Islet of Langerhans (tissue), 1 donor: ENCODE data around the gene MMP13.
A peak's percentile ranks its signal among the peaks of the same experiment; 100 is the strongest.
"Not testable (repeated sequence)": the region's sequence is repeated elsewhere in the genome, so short reads cannot be mapped to it uniquely, and the experiment has no call there.

Experiments used
- FAIRE-seq: peaks from one replicate; lab custom pipeline; 2011; peaks lifted over from hg19 to GRCh38; lab: Jason Lieb, UNC

Gene MMP13

DNA sequence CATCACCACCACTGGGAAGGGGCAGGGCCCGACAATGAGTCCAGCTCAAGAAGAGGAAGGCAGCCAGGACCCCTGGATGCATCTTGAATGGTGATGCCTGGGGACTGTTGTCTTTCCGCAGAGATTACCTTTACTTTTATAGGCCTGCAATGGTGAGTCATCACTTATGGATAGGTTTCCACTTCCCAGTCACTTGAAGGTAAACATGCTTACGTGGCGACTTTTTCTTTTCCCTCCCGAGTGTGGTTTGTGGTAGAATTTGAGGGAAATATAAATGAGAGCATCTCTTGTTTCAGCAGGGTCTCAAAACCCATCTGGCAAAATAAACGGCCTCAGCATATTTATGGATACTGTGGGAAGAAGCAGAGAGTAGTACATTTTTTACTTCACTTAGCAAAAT, at the start of gene MMP13:
MMP13 (minus strand) TSS at position 109 of the 400 bp plus-strand sequence; CDS start at position 82, 27 bp downstream.
- FAIRE-seq = no peak

DNA sequence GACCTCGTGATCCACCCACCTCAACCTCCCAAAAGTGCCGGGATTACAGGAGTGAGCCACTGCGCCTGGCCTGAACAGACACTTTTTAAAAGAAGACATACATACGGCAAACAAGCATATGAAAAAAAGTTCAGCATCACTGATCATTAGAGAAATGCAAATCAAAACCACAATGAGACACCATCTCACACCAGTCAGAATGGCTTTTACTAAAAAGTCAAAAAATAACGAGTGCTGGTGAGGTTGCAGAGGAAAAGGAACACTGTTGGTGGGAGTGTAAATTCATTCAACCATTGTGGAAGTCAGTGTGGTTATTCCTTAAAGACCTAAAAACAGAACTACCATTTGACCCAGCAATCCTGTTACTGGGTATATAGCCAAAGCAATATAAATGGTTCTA, 48.7 kb upstream of the MMP13 start:
- FAIRE-seq = not testable (repeated sequence)

DNA sequence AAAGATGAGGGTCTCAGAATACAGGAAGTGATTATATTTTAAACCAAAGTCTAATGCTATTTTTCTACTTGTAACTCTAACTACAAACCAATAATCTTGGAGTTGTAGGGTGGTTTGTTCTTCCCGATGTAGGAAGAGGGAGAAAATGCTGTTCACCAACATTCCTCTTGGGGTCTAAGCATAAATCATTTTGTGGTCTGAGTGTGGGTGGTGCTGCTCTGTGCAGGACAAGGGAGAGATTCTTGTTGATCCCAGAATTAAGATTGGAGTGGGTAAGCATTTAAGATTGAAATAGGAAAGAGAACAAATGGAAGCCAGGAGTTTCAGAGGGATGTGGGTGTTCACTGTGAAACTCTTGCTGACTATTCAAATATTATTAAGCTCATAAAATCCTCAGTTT, 38.6 kb upstream of the MMP13 start:
- no peak for FAIRE-seq

DNA sequence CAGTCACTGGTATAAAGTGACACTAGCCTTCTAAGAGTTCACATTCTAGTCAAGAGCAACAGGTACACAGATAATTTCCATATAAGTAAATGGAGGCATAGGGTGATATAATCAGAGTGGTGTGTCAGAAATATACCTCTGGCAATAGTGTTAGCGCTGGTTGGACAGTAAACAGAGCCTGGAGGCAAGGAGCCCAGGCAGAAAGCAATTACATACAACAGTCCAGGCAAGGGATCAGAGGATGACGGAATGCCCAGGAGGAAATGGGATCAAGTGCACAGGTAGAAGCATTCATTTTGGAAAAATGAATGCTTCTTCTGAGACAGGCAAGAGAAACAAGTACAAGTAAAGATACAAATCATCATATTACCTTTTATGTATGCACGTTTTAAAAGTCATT, 36.2 kb upstream of the MMP13 start:
- FAIRE-seq = no peak

DNA sequence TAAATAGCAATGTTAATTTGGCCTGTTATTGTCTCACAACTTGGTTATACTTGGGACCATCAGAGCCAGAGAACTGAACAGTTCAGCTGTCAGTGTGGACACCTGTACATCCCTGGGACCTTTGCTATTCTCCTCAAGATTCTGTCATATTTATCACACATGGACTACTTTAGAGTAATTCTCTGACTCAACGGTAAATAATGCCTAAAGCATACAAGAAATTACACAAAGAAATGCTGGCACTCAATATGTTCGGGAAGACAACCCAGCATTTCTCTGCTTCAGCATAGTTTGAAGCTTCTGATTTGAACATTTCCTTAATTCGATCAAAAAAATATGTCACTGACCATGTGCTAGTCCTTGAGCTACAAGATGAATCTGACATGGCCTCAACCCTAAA, 34.6 kb upstream of the MMP13 start:
- FAIRE-seq = no peak

DNA sequence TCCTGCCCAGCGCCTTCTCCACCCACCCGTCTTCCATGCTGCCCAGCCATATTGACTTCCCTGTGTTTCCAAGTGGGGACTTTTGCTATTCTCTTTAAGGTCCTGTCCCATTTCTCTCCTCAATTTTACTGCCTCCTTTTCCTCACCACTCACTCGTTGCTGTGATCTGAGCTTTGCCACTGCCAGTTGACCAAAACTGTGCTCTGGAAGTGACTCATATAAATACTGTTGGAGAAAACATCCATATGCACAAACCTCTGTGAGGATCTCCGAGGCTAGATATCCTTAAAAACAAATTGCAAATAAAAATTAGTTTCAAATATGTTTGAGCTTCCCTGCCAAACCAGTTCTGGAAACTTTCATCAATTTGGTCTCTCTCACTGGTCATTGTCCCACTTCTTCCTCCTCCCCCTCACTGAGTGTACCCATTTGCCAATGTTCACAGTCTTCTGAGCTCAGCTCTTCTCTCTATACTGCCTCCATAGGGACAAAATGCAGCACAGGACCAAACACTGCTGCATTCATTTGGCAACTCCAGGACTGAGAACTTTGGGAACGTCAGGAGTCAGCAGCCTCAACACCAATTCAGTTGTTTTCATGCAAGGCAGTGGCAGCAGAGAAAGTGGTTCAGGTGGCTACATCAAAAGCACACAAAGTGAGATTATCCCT, 34.0 kb upstream of the MMP13 start:
- no peak for FAIRE-seq

DNA sequence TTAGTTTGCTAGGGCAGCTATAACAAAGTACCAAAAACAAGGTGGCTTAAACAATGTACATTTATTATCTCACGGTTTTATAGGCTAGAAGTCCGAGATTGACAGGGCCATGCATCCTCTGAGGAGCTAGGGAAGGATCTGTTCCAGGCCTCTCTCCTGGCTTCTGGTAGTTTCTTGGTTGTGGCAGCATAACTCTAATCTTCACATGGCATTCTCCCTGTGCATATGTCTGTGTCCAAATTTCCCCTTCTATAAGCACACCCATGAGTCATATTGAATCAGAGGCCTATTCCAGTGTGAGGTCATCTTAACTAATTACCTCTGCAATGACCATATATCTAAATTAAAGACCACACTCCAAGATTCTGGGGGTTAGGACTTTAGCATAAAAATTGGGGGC, 31.3 kb upstream of the MMP13 start:
- FAIRE-seq = no peak

DNA sequence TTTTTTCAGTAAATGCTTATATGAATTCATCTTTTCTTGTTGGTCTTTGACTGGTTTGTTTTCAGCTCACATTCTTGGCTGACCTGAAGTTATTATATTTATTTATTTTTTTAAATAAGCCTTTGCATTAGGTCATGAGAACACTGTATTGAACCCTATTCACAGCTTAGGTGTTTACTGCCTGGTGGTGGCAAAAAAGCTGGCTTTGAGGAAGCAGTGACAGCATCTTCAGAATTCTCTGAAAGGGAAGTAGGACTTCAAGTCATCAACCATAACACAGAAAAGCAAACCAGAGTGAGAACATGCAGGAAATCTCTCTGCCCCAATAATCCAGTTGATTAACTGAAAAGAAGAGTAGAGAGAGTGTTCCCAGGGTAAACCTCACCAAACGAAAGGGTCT, 30.3 kb upstream of the MMP13 start:
- no peak for FAIRE-seq

DNA sequence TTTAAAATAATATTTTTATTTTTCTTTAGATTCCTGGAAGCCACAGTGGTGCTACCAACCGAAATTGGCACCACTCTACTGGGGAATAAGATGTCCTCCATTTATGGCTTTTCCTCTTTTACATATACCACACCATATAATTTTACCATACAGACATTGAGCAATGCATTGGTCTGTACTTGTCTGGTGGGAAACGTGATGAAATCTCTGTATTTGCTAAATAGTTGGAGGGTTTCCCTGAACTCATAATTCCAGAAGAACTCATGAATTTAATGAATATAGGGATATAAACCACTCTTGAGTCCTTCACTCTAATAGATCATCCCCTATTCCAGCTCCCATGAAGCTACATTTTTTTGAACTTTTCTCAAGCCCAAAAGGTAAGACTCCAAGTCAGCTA, 28.0 kb upstream of the MMP13 start:
- FAIRE-seq = no peak

DNA sequence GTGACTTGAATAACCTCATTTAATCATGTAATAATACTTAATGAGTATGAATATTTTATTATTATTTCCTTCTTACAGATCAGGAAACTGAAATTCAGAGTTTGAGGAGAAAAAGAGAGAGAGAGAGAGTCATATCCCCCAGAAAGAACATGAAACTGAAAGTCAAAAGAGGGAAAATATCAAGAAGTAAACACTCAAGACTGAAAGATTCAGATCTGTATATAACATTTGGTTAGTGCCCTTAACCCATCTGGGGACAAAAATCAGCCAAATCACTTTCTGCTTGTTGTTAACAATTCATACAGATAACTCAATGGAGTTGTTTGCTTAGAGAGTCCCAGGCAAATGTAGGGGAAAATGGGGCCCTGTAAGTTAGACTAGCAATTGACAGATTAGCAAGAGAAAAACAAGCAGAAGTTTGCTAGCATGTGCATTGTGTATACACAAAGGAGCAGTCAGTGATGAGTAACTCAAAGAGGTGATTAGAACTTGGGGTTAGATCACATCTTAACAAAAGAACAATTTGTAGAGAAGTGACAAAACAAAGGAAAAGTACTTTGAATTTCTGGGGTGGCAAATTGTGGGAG, 25.9 kb upstream of the MMP13 start:
- no peak for FAIRE-seq

DNA sequence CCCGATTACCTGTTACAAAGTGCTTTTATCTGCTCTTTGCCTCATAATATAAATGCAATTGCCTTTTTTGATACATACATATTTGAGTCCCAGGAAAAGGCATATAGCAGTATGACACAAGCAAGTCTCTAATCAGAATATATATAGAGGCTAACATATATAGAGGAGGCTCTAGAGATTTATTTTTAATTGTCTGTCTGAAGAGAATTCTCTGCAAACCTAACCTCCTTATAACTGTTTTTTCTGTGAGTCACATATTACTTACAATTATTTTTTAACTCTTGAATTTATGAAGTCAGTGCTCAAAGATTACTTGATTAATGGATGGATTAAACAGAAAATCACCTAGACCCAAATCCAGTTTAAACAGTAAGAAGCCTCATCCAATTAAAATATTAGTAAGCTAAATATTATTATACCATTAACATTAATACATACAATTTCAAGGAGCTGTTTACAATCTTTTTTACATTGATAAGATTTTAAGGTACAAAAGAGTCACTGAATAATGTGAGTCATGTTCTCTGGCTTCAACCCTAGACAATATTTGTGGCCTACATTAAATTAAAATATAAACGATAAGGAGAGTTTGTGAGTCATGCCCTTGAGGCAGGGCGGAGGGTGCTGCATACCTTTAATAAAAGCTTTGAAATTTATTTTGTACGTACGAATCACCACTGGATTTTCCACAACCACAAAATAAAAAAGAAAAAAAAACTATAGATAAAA, 19.2 kb upstream of the MMP13 start:
- FAIRE-seq = no peak

DNA sequence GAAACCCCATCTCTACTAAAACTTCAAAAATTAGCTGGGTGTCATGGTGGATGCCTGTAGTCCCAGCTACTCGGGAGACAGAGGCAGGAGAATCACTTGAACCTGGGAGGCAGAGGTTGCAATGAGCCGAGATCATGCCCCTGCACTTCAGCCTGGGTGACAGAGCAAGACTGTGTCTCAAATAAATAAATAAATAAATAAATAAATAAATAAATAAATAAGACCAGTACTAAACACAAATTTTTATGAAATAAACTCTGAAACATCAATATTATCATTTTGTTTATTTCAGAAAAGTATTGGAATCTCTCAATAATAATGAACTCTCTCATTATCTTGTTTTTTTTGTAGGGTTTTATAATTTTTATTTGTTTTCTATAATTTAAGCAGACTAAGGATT, 18.2 kb upstream of the MMP13 start:
- FAIRE-seq = not testable (repeated sequence)

DNA sequence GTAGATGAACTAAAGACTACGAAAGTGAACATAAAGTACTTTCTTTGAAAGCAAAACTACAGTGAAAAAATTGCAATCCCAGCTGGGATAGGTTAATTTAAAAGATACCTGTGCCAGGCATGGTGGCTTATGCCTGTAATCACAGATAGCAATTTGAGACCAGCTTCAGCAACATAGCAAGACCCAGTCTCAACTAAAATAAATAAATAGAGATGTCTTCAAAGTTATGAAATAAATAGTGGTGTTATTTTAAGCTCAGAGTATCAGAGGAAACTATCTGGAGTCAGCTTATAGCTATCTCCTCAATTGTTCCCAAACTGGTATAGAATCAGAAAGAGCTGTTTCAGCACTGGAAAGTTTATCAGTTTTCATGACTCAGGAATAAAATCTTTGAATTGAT, 17.3 kb upstream of the MMP13 start:
- FAIRE-seq = no peak

DNA sequence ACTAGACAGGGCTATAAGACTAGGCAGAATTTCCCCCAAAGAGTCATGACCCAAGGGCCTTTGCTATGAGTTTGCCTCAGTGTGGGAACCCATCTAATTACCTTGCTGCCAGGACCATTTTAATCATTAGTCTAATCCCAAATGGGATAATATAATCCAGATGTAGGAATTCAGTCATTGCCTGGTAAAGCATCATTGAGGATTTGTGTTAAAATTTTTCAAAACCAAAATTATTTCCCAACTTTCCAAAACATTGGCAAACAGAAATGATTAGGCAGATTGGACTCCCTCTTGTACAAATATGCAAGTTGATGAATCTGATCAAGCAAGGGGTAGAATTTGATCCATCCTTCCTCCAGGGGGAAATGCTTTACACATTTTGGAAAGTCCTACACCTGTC, 16.2 kb upstream of the MMP13 start:
- FAIRE-seq = no peak

DNA sequence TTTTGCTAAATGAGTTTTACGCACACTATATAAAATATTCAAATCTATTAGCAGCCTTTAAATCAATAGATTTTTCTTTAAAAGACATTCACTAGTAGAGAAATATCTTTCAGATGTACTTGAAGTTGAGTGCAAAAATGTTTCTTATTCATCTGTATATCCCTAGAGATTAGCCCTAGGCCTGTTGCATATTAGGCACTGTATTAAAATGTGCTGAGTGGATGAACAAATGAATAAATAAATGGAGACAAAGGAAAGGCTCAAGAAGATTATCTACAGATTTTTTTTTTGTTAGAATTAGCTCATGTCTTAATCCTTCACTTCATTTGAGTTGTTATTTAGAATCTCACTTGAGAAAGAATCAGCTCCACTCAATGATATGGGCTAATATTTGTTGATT, 12.0 kb upstream of the MMP13 start:
- FAIRE-seq = no peak

DNA sequence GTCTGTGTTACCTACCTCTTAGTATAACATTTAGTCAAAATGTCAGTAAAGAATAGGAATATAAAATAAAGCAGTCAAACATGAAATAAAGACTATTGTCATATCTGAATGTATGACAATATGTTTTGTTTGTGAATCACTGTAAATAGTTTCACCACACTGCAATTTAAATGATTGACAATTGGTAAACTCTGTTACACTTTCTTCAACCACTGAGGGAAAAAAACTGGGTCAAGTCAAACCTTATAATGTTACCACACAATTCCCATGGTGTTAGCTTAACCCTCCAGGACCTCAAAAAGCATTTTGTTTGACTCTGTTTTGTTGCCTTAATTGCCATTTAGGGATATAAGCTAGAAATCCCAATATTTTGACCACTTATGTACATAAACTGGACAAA, 10.5 kb upstream of the MMP13 start:
- FAIRE-seq = no peak

DNA sequence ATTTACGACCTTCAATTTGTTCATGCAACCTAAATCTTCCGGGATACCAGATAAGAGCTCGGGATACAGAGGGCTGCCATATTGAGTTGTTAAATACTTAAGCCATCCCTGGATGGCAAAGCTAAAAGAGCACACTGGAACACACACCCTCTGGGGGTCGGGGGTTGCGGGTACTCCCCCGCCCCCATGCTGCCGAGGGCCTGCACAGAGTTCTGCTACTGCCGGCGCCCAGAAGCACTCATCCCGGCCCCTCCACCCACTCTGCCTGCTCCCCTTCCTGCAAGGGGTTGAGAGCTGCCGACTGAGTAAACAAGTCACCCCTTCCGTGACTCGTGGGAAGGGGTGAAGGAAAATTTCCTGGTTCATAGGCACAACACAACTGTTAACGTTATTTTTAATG, 9.3 kb upstream of the MMP13 start:
- FAIRE-seq = no peak

DNA sequence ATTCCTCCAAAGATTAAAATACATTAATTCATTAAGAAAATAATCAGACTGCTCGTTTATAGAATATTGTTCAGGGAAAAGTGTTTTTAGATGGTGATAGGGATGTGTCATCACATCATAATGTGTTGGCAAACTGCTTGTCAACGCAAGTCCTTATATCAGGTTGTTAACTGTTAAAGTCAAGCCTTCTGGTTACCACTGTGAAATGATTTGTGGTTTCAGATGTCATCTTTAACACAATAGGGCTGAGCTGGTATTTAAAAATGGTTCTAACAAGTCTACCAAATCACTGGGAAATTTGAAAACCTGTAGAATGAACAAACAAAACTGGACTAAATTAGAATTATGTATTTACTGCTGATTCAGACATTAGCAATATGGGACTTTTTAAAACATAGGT, 2.4 kb upstream of the MMP13 start:
- FAIRE-seq = no peak

DNA sequence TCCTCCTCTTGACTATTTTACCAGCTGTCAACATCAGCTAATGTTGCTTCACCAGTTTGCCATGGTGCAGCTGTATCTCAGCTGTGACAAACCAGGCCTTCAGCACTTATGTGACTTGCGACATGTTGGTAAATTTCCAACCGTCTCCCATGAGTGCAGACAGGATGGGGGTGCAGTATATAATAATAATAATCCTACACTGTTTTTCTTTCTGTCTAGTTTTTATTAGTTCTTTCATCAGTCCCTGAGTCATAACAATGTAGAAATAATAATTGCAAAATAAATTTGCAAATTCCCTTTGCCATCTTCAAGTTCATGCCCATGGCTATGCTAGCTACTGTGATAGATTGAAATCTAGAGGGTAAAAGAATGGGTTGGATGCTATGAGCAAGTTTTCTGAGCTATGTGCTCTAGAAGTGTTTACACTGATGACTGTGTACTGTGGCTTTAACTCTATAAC, 4.9 kb downstream of the MMP13 start:
- no peak for FAIRE-seq

DNA sequence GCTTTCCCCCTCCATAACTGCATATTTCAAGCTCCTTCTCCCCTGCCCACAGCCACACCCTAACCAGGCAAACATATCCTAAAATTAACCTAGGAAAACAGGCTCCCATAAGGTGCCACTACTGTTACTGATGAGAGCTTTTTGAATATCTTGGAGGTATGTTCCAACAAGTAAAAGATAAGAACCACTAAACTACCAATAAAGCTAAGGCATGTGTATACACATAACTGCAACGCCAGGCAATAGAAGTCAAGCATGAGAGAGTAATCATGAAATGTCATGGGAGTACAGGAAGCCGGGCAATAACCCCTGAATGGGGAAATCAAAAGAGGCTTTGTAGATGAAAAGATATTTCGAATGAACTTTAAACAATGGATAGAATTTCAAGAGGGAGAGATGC, 9.3 kb downstream of the MMP13 start:
- FAIRE-seq = no peak

DNA sequence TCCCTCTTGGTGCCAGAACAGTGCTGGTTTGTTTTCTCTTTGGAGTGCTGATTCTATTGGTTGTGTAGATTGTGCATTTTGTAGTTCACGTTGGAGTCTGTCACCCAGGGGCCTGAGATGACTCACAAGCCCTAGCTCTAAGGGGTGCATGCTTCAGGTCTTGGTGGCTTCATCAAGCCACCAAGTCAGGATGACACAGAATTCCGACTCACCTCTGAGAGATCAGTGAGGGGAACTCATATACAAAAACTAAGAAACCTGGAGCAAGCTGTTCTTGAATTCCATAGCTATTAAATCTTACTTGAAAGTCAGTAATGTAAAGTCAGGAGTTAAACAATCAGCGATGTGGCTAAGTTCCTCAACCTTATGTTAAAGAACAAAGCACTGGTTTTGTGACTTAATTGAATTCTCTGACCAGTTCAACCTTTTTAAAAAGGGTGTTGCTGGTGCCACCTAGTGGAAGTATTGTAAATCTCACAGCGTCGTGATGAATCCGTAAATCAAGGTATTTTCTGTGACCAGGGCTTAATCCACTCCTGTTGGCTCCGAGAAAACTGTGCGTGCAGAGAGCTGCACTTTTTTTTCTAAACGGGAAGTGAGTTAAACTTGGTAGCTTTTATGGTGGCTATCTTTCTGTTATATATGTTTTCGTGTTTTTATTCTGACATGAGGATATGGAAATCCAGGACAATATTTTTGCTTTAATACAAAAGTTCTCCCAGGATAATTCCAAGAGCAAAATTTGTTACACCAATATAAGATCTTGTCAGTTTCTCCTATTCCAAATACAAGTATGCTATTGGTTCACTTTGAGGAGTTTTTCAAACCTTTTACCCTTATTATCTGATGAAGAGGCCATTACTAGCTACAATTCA, 14.6 kb downstream of the MMP13 start:
- FAIRE-seq = peak; percentile 93

DNA sequence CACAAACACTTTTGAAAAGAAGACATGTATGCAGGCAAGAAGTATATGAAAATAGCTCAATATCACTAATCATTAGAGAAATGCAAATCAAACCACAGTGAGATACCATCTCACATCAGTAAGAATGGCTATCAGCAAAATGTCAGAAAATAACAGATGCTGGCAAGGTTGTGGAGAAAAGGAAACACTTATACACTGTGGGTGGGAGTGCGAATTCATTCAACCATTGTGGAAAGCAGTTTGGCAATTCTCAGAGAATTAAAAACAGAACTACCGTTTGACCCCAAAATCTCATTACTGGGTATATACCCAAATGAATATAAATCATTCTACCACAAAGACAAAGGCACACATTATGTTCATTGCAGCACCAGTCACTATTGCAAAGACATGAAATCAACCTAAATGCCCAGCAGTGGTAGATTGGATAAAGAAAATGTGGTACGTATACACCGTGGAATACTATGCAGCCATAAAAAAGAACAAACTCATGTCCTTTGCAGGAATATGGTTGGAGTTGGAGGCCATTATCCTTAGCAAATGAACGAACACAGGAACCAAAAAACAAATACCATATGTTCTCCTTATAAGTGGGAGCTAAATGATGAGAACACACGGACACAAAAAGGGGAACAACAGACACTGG, 18.5 kb downstream of the MMP13 start:
- FAIRE-seq = no peak
